ENCODE results near the gene IFNGR2.
"Not testable (repeated sequence)": the region's sequence is repeated elsewhere in the genome, so short reads cannot be mapped to it uniquely, and the experiment has no call there.

IFNGR2 gene

GRCh38 chr21:33437140-33437539 lies 33.9 kb downstream of the IFNGR2 start:
- H3K36me3 Mint-ChIP-seq (ENCODE audit: insufficient read depth), result peaks cover 31% of the 10 kb centered on the region
- no peaks in the 10 kb centered on the region for H3K9me3 Mint-ChIP-seq
- H3K27ac Mint-ChIP-seq (ENCODE audit: low read depth), result no peak overlapping the region
- DNase-seq (ENCODE audit: low spot score in 2 of 2), result no peak
- no peak for ATAC-seq (replicated peaks; ENCODE audit: extremely low read depth, poor library complexity, severe bottlenecking)
- H3K4me1 Mint-ChIP-seq, result no peaks in the 10 kb centered on the region
- H3K4me3 Mint-ChIP-seq, result no peak overlapping the region
- H3K27me3 Mint-ChIP-seq, result no peaks in the 10 kb centered on the region

DNA sequence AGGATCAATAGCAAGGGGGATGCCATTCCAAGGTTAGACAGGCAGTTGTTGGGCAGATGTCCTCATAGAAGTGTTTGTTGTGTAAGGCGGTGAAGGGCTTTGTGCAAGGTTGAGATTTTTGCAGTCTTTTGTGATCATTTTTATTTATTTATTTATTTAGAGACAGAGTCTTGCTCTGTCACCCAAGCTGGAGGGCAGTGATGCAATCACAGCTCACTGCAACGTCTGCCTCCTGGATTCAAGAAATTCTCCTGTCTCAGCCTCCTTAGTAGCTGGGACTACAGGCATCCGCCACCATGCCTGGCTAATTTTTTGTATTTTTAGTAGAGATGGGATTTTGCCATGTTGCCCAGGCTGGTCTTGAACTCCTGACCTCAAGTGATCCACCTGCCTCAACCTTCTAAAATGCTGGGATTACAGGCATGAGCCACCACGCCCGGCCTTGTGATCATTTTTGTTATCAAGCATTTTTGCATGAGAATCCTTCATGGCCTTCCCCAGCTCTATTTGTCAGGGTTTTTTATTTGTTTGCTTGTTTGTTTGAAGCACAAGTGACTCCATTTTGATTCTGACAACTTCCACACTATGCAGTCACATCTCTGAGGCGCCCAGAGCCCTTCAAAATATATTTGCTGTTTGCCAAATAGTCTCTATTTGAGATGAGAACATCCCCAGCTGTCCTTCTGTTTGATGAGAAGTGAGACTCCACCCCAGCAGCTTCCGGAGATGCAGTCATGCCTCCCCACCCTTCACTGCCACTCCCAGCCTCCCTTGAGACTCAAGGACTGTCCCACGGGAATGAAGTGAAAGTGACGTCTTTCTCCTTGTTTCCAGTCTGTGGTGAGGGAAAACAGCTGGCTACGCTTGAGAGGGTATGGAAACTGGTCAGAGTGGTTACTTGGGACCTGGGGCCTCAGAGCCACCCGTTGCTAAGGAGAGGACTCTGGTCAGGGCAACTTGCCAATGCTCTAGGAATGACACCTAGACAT lies 38.6 kb downstream of the IFNGR2 start:
- Mint-ChIP-seq H3K36me3 (ENCODE audit: insufficient read depth) (peaks cover 17% of the 10 kb centered on the region), H3K27me3 (no peaks in the 10 kb centered on the region), H3K4me3 (no peak overlapping the region), H3K9me3 (no peaks in the 10 kb centered on the region), H3K4me1 (no peaks in the 10 kb centered on the region), H3K27ac (ENCODE audit: low read depth) (no peak overlapping the region)
- ATAC-seq (replicated peaks; ENCODE audit: extremely low read depth, poor library complexity, severe bottlenecking) (no peak), DNase-seq (ENCODE audit: low spot score in 2 of 2) (no peak)

- ATAC-seq (replicated peaks; ENCODE audit: extremely low read depth, poor library complexity, severe bottlenecking) (no peak), DNase-seq (ENCODE audit: low spot score in 2 of 2) (no peak)
- Mint-ChIP-seq H3K4me3 (no peak overlapping the region), H3K36me3 (ENCODE audit: insufficient read depth) (peaks cover 17% of the 10 kb centered on the region), H3K4me1 (no peaks in the 10 kb centered on the region), H3K27ac (ENCODE audit: low read depth) (no peak overlapping the region), H3K9me3 (no peaks in the 10 kb centered on the region), H3K27me3 (no peaks in the 10 kb centered on the region)
Measured at GRCh38 chr21:33443194-33443593, 40.0 kb downstream of the IFNGR2 start.

GRCh38 chr21:33444499-33444898 lies 41.3 kb downstream of the IFNGR2 start:
- Mint-ChIP-seq H3K36me3 (ENCODE audit: insufficient read depth) (peaks cover 13% of the 10 kb centered on the region), H3K9me3 (no peaks in the 10 kb centered on the region), H3K4me3 (no peak overlapping the region), H3K27me3 (no peaks in the 10 kb centered on the region), H3K4me1 (no peaks in the 10 kb centered on the region), H3K27ac (ENCODE audit: low read depth) (no peak overlapping the region)
- no peak for ATAC-seq (replicated peaks; ENCODE audit: extremely low read depth, poor library complexity, severe bottlenecking)
- no peak for DNase-seq (ENCODE audit: low spot score in 2 of 2)

GRCh38 chr21:33446620-33447019 lies 43.4 kb downstream of the IFNGR2 start:
- not testable (repeated sequence) for H3K4me1 Mint-ChIP-seq; DNase-seq (ENCODE audit: low spot score in 2 of 2); H3K9me3 Mint-ChIP-seq; H3K27ac Mint-ChIP-seq (ENCODE audit: low read depth); ATAC-seq (replicated peaks; ENCODE audit: extremely low read depth, poor library complexity, severe bottlenecking); H3K27me3 Mint-ChIP-seq; H3K4me3 Mint-ChIP-seq
- peaks cover 13% of the 10 kb centered on the region for H3K36me3 Mint-ChIP-seq (ENCODE audit: insufficient read depth)

DNA sequence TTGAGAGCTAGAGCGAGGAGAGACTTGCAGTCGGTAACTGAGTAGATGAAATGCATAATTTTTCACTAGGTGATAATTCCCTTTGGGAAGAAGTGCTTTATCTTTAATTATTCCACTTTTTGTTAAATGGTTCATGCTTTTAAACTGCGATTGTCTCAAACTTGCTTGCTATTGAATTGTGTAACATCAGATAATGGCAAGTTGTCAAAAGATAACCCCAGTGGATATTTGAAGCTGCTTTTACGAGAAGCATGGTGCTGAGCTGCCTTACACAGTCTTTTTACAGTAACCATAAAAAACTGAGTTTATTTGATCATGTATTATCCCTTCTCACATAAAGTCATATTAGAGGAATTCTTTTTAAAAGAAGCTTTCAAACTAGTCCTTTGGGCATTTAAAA lies 46.4 kb downstream of the IFNGR2 start:
- H3K4me1 Mint-ChIP-seq, result no peaks in the 10 kb centered on the region
- H3K4me3 Mint-ChIP-seq, result no peak overlapping the region
- H3K36me3 Mint-ChIP-seq (ENCODE audit: insufficient read depth), result peaks cover 19% of the 10 kb centered on the region

DNA sequence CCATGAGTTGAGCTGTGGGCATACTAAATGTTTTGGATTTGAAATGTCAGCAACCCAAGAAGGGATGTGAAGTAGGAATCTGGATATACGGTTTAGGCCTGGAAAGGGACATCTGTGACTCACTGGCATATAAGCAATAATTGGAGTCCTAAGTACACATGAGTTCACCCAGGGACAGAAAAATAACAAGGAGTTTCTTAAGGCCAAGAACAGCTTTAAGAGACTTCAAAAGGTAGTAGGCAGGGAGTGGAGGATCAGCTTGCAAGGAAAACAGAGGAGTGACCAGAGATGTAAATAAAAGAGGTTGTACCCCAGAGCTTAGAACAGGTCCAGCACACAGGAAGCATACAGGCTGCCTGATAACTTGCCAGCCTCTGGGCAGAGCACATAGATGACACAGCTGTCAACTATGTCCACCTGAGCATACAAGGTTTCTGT lies 48.4 kb downstream of the IFNGR2 start:
- H3K4me3 Mint-ChIP-seq, result no peak overlapping the region
- peaks cover 12% of the 10 kb centered on the region for H3K36me3 Mint-ChIP-seq (ENCODE audit: insufficient read depth)
- ATAC-seq (replicated peaks; ENCODE audit: extremely low read depth, poor library complexity, severe bottlenecking) (no peak), DNase-seq (ENCODE audit: low spot score in 2 of 2) (no peak)
- H3K27ac Mint-ChIP-seq (ENCODE audit: low read depth), result peak overlapping the region; percentile 4
- H3K27me3 Mint-ChIP-seq, result no peaks in the 10 kb centered on the region
- no peaks in the 10 kb centered on the region for H3K9me3 Mint-ChIP-seq
- no peaks in the 10 kb centered on the region for H3K4me1 Mint-ChIP-seq

More for the DNA sequence above, 46.4 kb downstream of the IFNGR2 start:
- DNase-seq (ENCODE audit: low spot score in 2 of 2) (no peak), ATAC-seq (replicated peaks; ENCODE audit: extremely low read depth, poor library complexity, severe bottlenecking) (no peak)
- no peak overlapping the region for H3K27ac Mint-ChIP-seq (ENCODE audit: low read depth)
- H3K27me3 Mint-ChIP-seq, result no peaks in the 10 kb centered on the region
- H3K9me3 Mint-ChIP-seq, result no peaks in the 10 kb centered on the region

GRCh38 chr21:33452362-33452761 lies 49.1 kb downstream of the IFNGR2 start:
- H3K4me3 Mint-ChIP-seq, result no peak overlapping the region
- no peaks in the 10 kb centered on the region for H3K27me3 Mint-ChIP-seq
- H3K36me3 Mint-ChIP-seq (ENCODE audit: insufficient read depth), result peaks cover 13% of the 10 kb centered on the region
- no peaks in the 10 kb centered on the region for H3K4me1 Mint-ChIP-seq
- ATAC-seq (replicated peaks; ENCODE audit: extremely low read depth, poor library complexity, severe bottlenecking) (no peak), DNase-seq (ENCODE audit: low spot score in 2 of 2) (no peak)
- H3K9me3 Mint-ChIP-seq, result no peaks in the 10 kb centered on the region
- no peak overlapping the region for H3K27ac Mint-ChIP-seq (ENCODE audit: low read depth)

GRCh38 chr21:33455686-33456446 lies 52.7 kb downstream of the IFNGR2 start:
- Mint-ChIP-seq H3K27me3 (no peaks in the 10 kb centered on the region), H3K27ac (ENCODE audit: low read depth) (no peak overlapping the region), H3K9me3 (no peaks in the 10 kb centered on the region), H3K4me1 (no peaks in the 10 kb centered on the region), H3K36me3 (ENCODE audit: insufficient read depth) (peaks cover 18% of the 10 kb centered on the region), H3K4me3 (no peak overlapping the region)
- ATAC-seq (replicated peaks; ENCODE audit: extremely low read depth, poor library complexity, severe bottlenecking) (no peak), DNase-seq (ENCODE audit: low spot score in 2 of 2) (no peak)

GRCh38 chr21:33458861-33459260 lies 55.6 kb downstream of the IFNGR2 start:
- no peak for ATAC-seq (replicated peaks; ENCODE audit: extremely low read depth, poor library complexity, severe bottlenecking)
- DNase-seq (ENCODE audit: low spot score in 2 of 2), result no peak
- Mint-ChIP-seq H3K4me1 (no peaks in the 10 kb centered on the region), H3K9me3 (no peaks in the 10 kb centered on the region), H3K36me3 (ENCODE audit: insufficient read depth) (peaks cover 14% of the 10 kb centered on the region), H3K4me3 (no peak overlapping the region), H3K27me3 (no peaks in the 10 kb centered on the region), H3K27ac (ENCODE audit: low read depth) (no peak overlapping the region)

GRCh38 chr21:33461538-33462250 lies 58.5 kb downstream of the IFNGR2 start:
- Mint-ChIP-seq H3K36me3 (ENCODE audit: insufficient read depth) (peaks cover 19% of the 10 kb centered on the region), H3K4me1 (no peaks in the 10 kb centered on the region), H3K27me3 (no peaks in the 10 kb centered on the region), H3K9me3 (no peaks in the 10 kb centered on the region), H3K4me3 (no peak overlapping the region), H3K27ac (ENCODE audit: low read depth) (no peak overlapping the region)
- DNase-seq (ENCODE audit: low spot score in 2 of 2) (no peak), ATAC-seq (replicated peaks; ENCODE audit: extremely low read depth, poor library complexity, severe bottlenecking) (no peak)

- H3K4me3 Mint-ChIP-seq; H3K27me3 Mint-ChIP-seq; H3K9me3 Mint-ChIP-seq; ATAC-seq (replicated peaks; ENCODE audit: extremely low read depth, poor library complexity, severe bottlenecking); H3K27ac Mint-ChIP-seq (ENCODE audit: low read depth); DNase-seq (ENCODE audit: low spot score in 2 of 2): not testable (repeated sequence)
- peaks cover 11% of the 10 kb centered on the region for H3K36me3 Mint-ChIP-seq (ENCODE audit: insufficient read depth)
- H3K4me1 Mint-ChIP-seq, result peaks cover 18% of the 10 kb centered on the region
Measured at GRCh38 chr21:33469183-33469582, 66.0 kb downstream of the IFNGR2 start.

All from central memory CD8-positive, alpha-beta T cell (primary cell).